SK-N-SH (cell line): Measurements from ENCODE around the gene BAG1.

Experiments
- FOXJ3 ChIP-seq: sonication (generic); formaldehyde crosslinking; IDR thresholded peaks from 2 replicates; pipeline ENCODE4 v1.5.1; 2020; ENCODE audit warnings: mild to moderate bottlenecking, missing genetic modification reagents
- GATA2 ChIP-seq: sonication (generic); formaldehyde crosslinking; IDR thresholded peaks from 2 replicates; pipeline ENCODE4 v1.5.0; 2020; ENCODE audit warnings: mild to moderate bottlenecking, missing genetic modification reagents
- NFIC ChIP-seq: IDR thresholded peaks from 2 replicates; pipeline ENCODE4 v1.4.0; 2012; ENCODE audit warnings: borderline replicate concordance
- TCF12 ChIP-seq: IDR thresholded peaks from 2 replicates; pipeline ENCODE4 v1.4.0; 2012
- TF ChIP-seq, protein P1 (sequence below): IDR thresholded peaks from 2 replicates; pipeline ENCODE4 v1.4.0; 2012; ENCODE audit warnings: low read depth, borderline replicate concordance
- TF ChIP-seq, protein P2 (sequence below): fragments of 150-350 bp; IDR thresholded peaks from 2 replicates; pipeline ENCODE4 v1.6.1; 2016; ENCODE audit warnings: mild to moderate bottlenecking, low read depth, low read length
- TF ChIP-seq, protein P3 (sequence below): fragments of 200-600 bp; sonication (generic); IDR thresholded peaks from 2 replicates; pipeline ENCODE4 v1.6.1; 2017; ENCODE audit warnings: antibody characterized with exemption, mild to moderate bottlenecking, moderate library complexity

DNA sequence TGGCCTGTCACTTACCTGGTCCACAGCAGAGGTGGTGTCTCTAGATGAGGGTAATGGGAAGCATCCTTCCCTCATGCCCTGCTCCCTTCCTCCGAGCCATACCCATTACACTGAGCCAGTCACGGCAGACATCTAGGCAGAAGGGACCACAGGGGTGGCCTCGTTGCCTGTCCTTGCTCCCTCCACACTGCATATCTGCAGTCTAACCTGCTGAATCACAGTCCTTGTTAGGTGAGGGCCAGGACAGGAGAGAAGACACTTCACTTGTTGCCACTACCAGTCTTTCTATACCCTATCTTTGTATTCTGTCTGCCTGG is 43.0 kb downstream of the BAG1 start:
- TF ChIP-seq, protein P1, sequence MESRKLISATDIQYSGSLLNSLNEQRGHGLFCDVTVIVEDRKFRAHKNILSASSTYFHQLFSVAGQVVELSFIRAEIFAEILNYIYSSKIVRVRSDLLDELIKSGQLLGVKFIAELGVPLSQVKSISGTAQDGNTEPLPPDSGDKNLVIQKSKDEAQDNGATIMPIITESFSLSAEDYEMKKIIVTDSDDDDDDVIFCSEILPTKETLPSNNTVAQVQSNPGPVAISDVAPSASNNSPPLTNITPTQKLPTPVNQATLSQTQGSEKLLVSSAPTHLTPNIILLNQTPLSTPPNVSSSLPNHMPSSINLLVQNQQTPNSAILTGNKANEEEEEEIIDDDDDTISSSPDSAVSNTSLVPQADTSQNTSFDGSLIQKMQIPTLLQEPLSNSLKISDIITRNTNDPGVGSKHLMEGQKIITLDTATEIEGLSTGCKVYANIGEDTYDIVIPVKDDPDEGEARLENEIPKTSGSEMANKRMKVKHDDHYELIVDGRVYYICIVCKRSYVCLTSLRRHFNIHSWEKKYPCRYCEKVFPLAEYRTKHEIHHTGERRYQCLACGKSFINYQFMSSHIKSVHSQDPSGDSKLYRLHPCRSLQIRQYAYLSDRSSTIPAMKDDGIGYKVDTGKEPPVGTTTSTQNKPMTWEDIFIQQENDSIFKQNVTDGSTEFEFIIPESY, result no peak
- TF ChIP-seq, protein P2, sequence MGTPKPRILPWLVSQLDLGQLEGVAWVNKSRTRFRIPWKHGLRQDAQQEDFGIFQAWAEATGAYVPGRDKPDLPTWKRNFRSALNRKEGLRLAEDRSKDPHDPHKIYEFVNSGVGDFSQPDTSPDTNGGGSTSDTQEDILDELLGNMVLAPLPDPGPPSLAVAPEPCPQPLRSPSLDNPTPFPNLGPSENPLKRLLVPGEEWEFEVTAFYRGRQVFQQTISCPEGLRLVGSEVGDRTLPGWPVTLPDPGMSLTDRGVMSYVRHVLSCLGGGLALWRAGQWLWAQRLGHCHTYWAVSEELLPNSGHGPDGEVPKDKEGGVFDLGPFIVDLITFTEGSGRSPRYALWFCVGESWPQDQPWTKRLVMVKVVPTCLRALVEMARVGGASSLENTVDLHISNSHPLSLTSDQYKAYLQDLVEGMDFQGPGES, result no peak
- TF ChIP-seq, protein P3, sequence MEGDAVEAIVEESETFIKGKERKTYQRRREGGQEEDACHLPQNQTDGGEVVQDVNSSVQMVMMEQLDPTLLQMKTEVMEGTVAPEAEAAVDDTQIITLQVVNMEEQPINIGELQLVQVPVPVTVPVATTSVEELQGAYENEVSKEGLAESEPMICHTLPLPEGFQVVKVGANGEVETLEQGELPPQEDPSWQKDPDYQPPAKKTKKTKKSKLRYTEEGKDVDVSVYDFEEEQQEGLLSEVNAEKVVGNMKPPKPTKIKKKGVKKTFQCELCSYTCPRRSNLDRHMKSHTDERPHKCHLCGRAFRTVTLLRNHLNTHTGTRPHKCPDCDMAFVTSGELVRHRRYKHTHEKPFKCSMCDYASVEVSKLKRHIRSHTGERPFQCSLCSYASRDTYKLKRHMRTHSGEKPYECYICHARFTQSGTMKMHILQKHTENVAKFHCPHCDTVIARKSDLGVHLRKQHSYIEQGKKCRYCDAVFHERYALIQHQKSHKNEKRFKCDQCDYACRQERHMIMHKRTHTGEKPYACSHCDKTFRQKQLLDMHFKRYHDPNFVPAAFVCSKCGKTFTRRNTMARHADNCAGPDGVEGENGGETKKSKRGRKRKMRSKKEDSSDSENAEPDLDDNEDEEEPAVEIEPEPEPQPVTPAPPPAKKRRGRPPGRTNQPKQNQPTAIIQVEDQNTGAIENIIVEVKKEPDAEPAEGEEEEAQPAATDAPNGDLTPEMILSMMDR, result no peak
- TF ChIP-seq FOXJ3 (CRISPR knock-in tag) (no peak), TCF12 (no peak), GATA2 (CRISPR knock-in tag) (no peak), NFIC (no peak)
